HepG2 (cell line): Measurements from ENCODE around the gene RREB1. TPM values are rescaled to one million over a fixed set of nuclear protein-coding genes. Genes with fewer than 3 reads are reported as not detected.

Source experiments
- ATAC-seq: fragments of 200-7000 bp; cut with Tn5 transposase; 3 replicates; pipeline ENCODE4 v1.9.1; 2020; ENCODE audit warnings: mild to moderate bottlenecking, moderate library complexity
- BruUV-seq: library from RNA; stranded (reverse); fragments of 400-500 nt; replicated peaks from 2 replicates; lab custom pipeline; 2021; lab: Mats Ljungman, UMichigan
- CTCF ChIA-PET: fragments of 300-600 bp; formaldehyde crosslinking; extraction: SDS; loops from one replicate; lab custom pipeline; 2021; ENCODE audit warnings: low total read pairs, inconsistent platforms, low intra/inter-chr PET ratio; lab: Yijun Ruan, JAX
- POLR2A ChIA-PET: fragments of 350-600 bp; sonication (Branson Sonifier 250); formaldehyde crosslinking; loops from one replicate; lab custom pipeline; 2020; ENCODE audit warnings: antibody characterized with exemption, inconsistent platforms; lab: Yijun Ruan, JAX
- DNase-seq: peaks from one replicate; pipeline ENCODE4 v3.0.0-alpha.2; 2015; ENCODE audit warnings: low spot score
- FAIRE-seq: peaks from 3 replicates; lab custom pipeline; 2011; peaks lifted over from hg19 to GRCh38; lab: Jason Lieb, UNC
- H2AFZ ChIP-seq: one replicate; pipeline ENCODE4 v1.6.1; 2011; ENCODE audit warnings: low read length, inconsistent platforms
- H3K27ac ChIP-seq: fragments of 300-600 bp; 3 replicates; pipeline ENCODE4 v1.8.0; 2011; ENCODE audit warnings: mixed run types, mild to moderate bottlenecking, mixed read lengths, low read length, inconsistent platforms; ENCODE audit not compliant: insufficient read depth; ENCODE audit errors: extremely low read length
- H3K27me3 ChIP-seq, 2 experiments: fragments of 200-600 bp in 1 of 2; 2 replicates in 1 of 2; 3 replicates in 1 of 2; pipeline versions ENCODE4 v1.6.0 to v1.8.0; 2011; ENCODE audit warnings: low read length in 2 of 2, mild to moderate bottlenecking in 2 of 2, moderate library complexity in 2 of 2, inconsistent platforms in 1 of 2; ENCODE audit not compliant: insufficient read depth in 2 of 2, control insufficient read depth in 1 of 2
- H3K36me3 ChIP-seq, 2 experiments: fragments of 200-600 bp in 1 of 2; replicated peaks in 1 of 2; 2 replicates in 1 of 2; 3 replicates in 1 of 2; pipeline versions ENCODE4 v1.5.1 to v1.8.0; 2011; ENCODE audit warnings: low read length in 2 of 2, inconsistent platforms in 1 of 2; ENCODE audit not compliant: insufficient read depth in 2 of 2, control insufficient read depth in 1 of 2
- H3K4me1 ChIP-seq: 2 replicates; pipeline ENCODE4 v1.5.1; 2012; ENCODE audit warnings: low read length, inconsistent platforms; ENCODE audit not compliant: insufficient read depth
- H3K4me2 ChIP-seq: 2 replicates; pipeline ENCODE4 v1.6.0; 2011; ENCODE audit warnings: low read depth, low read length, inconsistent platforms
- H3K4me3 ChIP-seq, 3 experiments: fragments of 200-600 bp in 1 of 3; sonication (generic), shearing (Covaris generic) in 1 of 3; replicated peaks in 1 of 3; 2 replicates each; pipeline ENCODE4 v1.5.1; 2011 to 2016; ENCODE audit warnings: low read length in 3 of 3, inconsistent platforms in 2 of 3, low read depth in 2 of 3, mild to moderate bottlenecking in 2 of 3, control low read depth in 1 of 3, mixed read lengths in 1 of 3; ENCODE audit not compliant: insufficient read depth in 1 of 3
- H3K79me2 ChIP-seq: one replicate; pipeline ENCODE4 v1.6.1; 2011; ENCODE audit warnings: low read length, inconsistent platforms; ENCODE audit not compliant: insufficient read depth
- H3K9ac ChIP-seq: 2 replicates; pipeline ENCODE4 v1.6.0; 2011; ENCODE audit warnings: mild to moderate bottlenecking, low read depth, low read length, inconsistent platforms; ENCODE audit not compliant: insufficient read depth
- H3K9me3 ChIP-seq: 2 replicates; pipeline ENCODE4 v1.5.1; 2012; ENCODE audit warnings: mild to moderate bottlenecking, low read length
- H4K20me1 ChIP-seq: 2 replicates; pipeline ENCODE4 v1.6.0; 2011; ENCODE audit warnings: inconsistent platforms, mild to moderate bottlenecking, low read length, moderate library complexity; ENCODE audit not compliant: insufficient read depth
- DMAP1 ChIP-seq: IDR thresholded peaks from 2 replicates; pipeline ENCODE4 v1.6.1; 2016
- GATA4 ChIP-seq: sonication (generic); IDR thresholded peaks from 2 replicates; pipeline ENCODE4 v1.6.1; 2016; ENCODE audit warnings: antibody characterized with exemption, low read depth, borderline replicate concordance
- ISL2 ChIP-seq: sonication (generic); formaldehyde crosslinking; IDR thresholded peaks from 2 replicates; pipeline ENCODE4 v1.5.0; 2020; ENCODE audit warnings: missing genetic modification reagents
- JARID2 ChIP-seq: sonication (generic); formaldehyde crosslinking; IDR thresholded peaks from 2 replicates; pipeline ENCODE4 v1.8.1; 2023; ENCODE audit warnings: missing genetic modification reagents, inconsistent platforms; ENCODE audit not compliant: insufficient replicate concordance
- KDM3A ChIP-seq: IDR thresholded peaks from 2 replicates; pipeline ENCODE4 v1.6.1; 2018; ENCODE audit warnings: low read depth, missing compliant biosample characterization
- LCORL ChIP-seq, 2 experiments: fragments of 450-650 bp in 1 of 2; sonication (generic) in 1 of 2; formaldehyde crosslinking in 1 of 2; IDR thresholded peaks; 2 replicates each; pipeline versions ENCODE4 v1.5.0 to v1.6.1; 2017 to 2020; ENCODE audit warnings: antibody characterized with exemption in 1 of 2, missing genetic modification reagents in 1 of 2
- MTF1 ChIP-seq: sonication (generic); formaldehyde crosslinking; IDR thresholded peaks from 2 replicates; pipeline ENCODE4 v1.5.0; 2020; ENCODE audit warnings: missing genetic modification reagents
- NBN ChIP-seq: fragments of 450-650 bp; conservative IDR thresholded peaks from 2 replicates; pipeline ENCODE4 v1.6.1; 2017
- RFX5 ChIP-seq: IDR thresholded peaks from 2 replicates; pipeline ENCODE4 v1.6.1; 2011; ENCODE audit warnings: low read depth, low read length, improper control_type of control experiment
- SIX1 ChIP-seq: sonication (generic); formaldehyde crosslinking; IDR thresholded peaks from 2 replicates; pipeline ENCODE4 v1.4.0; 2020; ENCODE audit warnings: missing genetic modification reagents, borderline replicate concordance
- TAF15 ChIP-seq: fragments of 200-400 bp; formaldehyde crosslinking; IDR thresholded peaks from one replicate; pipeline ENCODE4 v1.6.1; 2018; ENCODE audit warnings: mild to moderate bottlenecking, low read depth, low read length; ENCODE audit not compliant: poor library complexity, severe bottlenecking
- TBX2 ChIP-seq: sonication (generic); formaldehyde crosslinking; IDR thresholded peaks from 2 replicates; pipeline ENCODE4 v1.5.0; 2020; ENCODE audit warnings: missing genetic modification reagents, mild to moderate bottlenecking, borderline replicate concordance
- XBP1 ChIP-seq: sonication (generic); formaldehyde crosslinking; IDR thresholded peaks from 2 replicates; pipeline ENCODE4 v1.5.0; 2020; ENCODE audit warnings: missing genetic modification reagents
- XRCC5 ChIP-seq: fragments of 200-400 bp; formaldehyde crosslinking; optimal IDR thresholded peaks from 2 replicates; pipeline ENCODE3; 2017; ENCODE audit warnings: mild to moderate bottlenecking, low read length
- ZNF101 ChIP-seq: sonication (generic); formaldehyde crosslinking; IDR thresholded peaks from 2 replicates; pipeline ENCODE4 v1.4.0; 2020; ENCODE audit warnings: mild to moderate bottlenecking, low read depth, missing genetic modification reagents, borderline replicate concordance
- ZNF180 ChIP-seq: sonication (generic); formaldehyde crosslinking; IDR thresholded peaks from 2 replicates; pipeline ENCODE4 v1.4.0; 2020; ENCODE audit warnings: low read depth, missing genetic modification reagents, borderline replicate concordance
- ZNF710 ChIP-seq: sonication (generic); formaldehyde crosslinking; IDR thresholded peaks from 2 replicates; pipeline ENCODE4 v1.5.0; 2020; ENCODE audit warnings: mild to moderate bottlenecking, missing genetic modification reagents, borderline replicate concordance
- WGBS: methylation state at CpG from one replicate; pipeline ENCODE4 v1.1.6; 2017; ENCODE audit warnings: low lambda C conversion rate; 5-methylcytosine and 5-hydroxymethylcytosine counted together
- in situ Hi-C: cut with HindIII; loops from 2 replicates; pipeline ENCODE4 v1.10.0; 2017; ENCODE audit warnings: low pct_unique_long_range_greater_than_20kb; ENCODE audit not compliant: extremely low pct_ligation_motif_present
- intact Hi-C: fragments of 100-400 bp; cut with micrococcal nuclease; formaldehyde crosslinking; loops from one replicate; pipeline ENCODE4 v1.10.0; 2022; ENCODE audit not compliant: unreplicated experiment
- polyA plus RNA-seq, 8 experiments: library from polyadenylated mRNA; depleted of rRNA in 3 of 8; stranded (reverse) in 7 of 8; unstranded in 1 of 8; fragments of >200 nt; fragmentation: Illumina TruSeq in 4 of 8; extraction: Trizol in 4 of 8; gene quantifications; 2 replicates each; pipeline versions ENCODE4 v1.2.1 to v1.2.3, GENCODE V29; 2011 to 2016; ENCODE audit warnings: low read depth in 4 of 8, missing spikeins in 1 of 8, mixed read lengths in 1 of 8; ENCODE audit not compliant: insufficient read depth in 1 of 8
- total RNA-seq, 5 experiments: library from RNA; depleted of rRNA; stranded (reverse); fragments of >200 nt; fragmentation: Illumina TruSeq; extraction: Trizol; gene quantifications; 2 replicates each; pipeline ENCODE4 v1.2.3, GENCODE V29; 2016; ENCODE audit warnings: low read depth in 1 of 5

RREB1 gene
- total and polyA plus RNA-seq, 2 of the 13 experiments (the other 11 are each of a cell fraction or from before 2014, with no cell fraction given) = 6.1 to 23.2 TPM

GRCh38 chr6:7175462-7175861, 67.7 kb downstream of the RREB1 start:
- peaks cover 40% of the 10 kb centered on the region for H3K4me1 ChIP-seq
- H3K4me2 ChIP-seq = no peak overlapping the region
- H3K27ac ChIP-seq = no peak overlapping the region
- no peak for DNase-seq
- H3K9ac ChIP-seq = no peak overlapping the region
- WGBS = 97% methylated on average over 5 of the region's 5 CpGs
- peaks cover 22% of the 10 kb centered on the region for H4K20me1 ChIP-seq
- no peak for ATAC-seq
- no peak overlapping the region for H3K4me3 ChIP-seq
- H3K79me2 ChIP-seq = peaks cover 82% of the 10 kb centered on the region
- ChIA-PET CTCF (no interaction called here), POLR2A (no interaction called here)
- no peaks in the 10 kb centered on the region for H3K9me3 ChIP-seq
- TF ChIP-seq XRCC5 (no peak), DMAP1 (CRISPR knock-in tag) (no peak), ISL2 (CRISPR knock-in tag) (no peak), ZNF101 (CRISPR knock-in tag) (no peak), MTF1 (CRISPR knock-in tag) (no peak), TAF15 (no peak), GATA4 (no peak), TBX2 (CRISPR knock-in tag) (0 out of 2 replicates have a peak, but pooled peaks have one; percentile 15), ZNF180 (CRISPR knock-in tag) (no peak), KDM3A (CRISPR knock-in tag) (no peak), SIX1 (peak; percentile 28; the same call in 1 of the 2 replicates), RFX5 (no peak), LCORL (IDR thresholded peaks at IDR 0.05) (no peak), LCORL (CRISPR knock-in tag; IDR thresholded peaks at IDR 0.05) (no peak), XBP1 (CRISPR knock-in tag) (no peak), ZNF710 (CRISPR knock-in tag) (no peak), JARID2 (no peak), NBN (no peak)
- intact Hi-C loops (no loop called here), in situ Hi-C loops (no loop called here)
- H3K36me3 ChIP-seq = peaks cover 23 to 38% of the 10 kb centered on the region in 2 experiments
- BruUV-seq = no TSS peak
- no peak for FAIRE-seq
- H2AFZ ChIP-seq = no peak overlapping the region
- H3K27me3 ChIP-seq = no peaks in the 10 kb centered on the region
